Measurements from ENCODE around the gene ECI1. TPM values are rescaled to one million over a fixed set of nuclear protein-coding genes. Genes with fewer than 3 reads are reported as not detected.
"Not testable (repeated sequence)": the region's sequence is repeated elsewhere in the genome, so short reads cannot be mapped to it uniquely, and the experiment has no call there.

ECI1 gene
- total and polyA plus RNA-seq, 4 donors = 35.0 to 87.1 (median 63.5) TPM

DNA sequence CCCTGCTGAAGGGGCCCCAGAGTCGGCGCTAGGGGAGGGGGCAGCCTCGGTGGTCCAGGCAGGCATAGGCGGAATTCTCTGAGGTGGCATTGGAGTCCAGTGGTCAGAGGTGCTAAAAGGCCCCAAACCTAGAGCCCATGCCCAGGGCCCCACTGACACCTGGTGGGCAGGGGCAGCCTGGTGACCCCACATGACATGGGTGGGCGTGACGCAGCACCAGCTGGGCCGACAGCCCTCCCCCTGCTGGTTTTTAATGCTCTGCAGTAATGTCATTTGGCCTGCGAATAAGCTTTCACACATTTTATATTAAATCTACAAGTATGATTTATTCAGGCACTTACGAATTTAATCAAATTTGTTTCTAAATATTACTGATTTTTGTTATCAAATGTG, 18.7 kb upstream of the ECI1 start:
- 89 to 91% methylated on average over 9 of the region's 9 CpGs for WGBS, 2 donors
- no peak overlapping the region for H3K4me3 ChIP-seq
- H3K9ac ChIP-seq (ENCODE audit: insufficient read depth in 1 of 2, low read length in 2 of 2) = no peak overlapping the region
- TF ChIP-seq, protein P1, sequence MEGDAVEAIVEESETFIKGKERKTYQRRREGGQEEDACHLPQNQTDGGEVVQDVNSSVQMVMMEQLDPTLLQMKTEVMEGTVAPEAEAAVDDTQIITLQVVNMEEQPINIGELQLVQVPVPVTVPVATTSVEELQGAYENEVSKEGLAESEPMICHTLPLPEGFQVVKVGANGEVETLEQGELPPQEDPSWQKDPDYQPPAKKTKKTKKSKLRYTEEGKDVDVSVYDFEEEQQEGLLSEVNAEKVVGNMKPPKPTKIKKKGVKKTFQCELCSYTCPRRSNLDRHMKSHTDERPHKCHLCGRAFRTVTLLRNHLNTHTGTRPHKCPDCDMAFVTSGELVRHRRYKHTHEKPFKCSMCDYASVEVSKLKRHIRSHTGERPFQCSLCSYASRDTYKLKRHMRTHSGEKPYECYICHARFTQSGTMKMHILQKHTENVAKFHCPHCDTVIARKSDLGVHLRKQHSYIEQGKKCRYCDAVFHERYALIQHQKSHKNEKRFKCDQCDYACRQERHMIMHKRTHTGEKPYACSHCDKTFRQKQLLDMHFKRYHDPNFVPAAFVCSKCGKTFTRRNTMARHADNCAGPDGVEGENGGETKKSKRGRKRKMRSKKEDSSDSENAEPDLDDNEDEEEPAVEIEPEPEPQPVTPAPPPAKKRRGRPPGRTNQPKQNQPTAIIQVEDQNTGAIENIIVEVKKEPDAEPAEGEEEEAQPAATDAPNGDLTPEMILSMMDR (IDR thresholded peaks at IDR 0.05; ENCODE audit: control extremely low read depth, extremely low read depth) = no peak
- no peak for DNase-seq
- no peak overlapping the region for H3K27ac ChIP-seq (ENCODE audit: low read depth in 1 of 2, low read length in 1 of 2)
- H3K27me3 ChIP-seq (ENCODE audit: control insufficient read depth in 3 of 3, insufficient read depth in 3 of 3, low read length in 2 of 3) = no peaks in the 10 kb centered on the region
- H3K4me1 ChIP-seq (ENCODE audit: control insufficient read depth in 5 of 5, insufficient read depth in 5 of 5, low read length in 5 of 5) = peaks cover 0 to 20% (median 6%) of the 10 kb centered on the region in 5 donors
- H3K36me3 ChIP-seq (ENCODE audit: control insufficient read depth in 4 of 4, insufficient read depth in 4 of 4, low read length in 4 of 4) = peaks cover 0 to 2% (median 0%) of the 10 kb centered on the region in 4 donors
- no peak for ATAC-seq (ENCODE audit: insufficient read depth, low FRiP score)
- H3K9me3 ChIP-seq (ENCODE audit: control insufficient read depth in 4 of 4, insufficient read depth in 3 of 4, low read length in 3 of 4) = no peaks in the 10 kb centered on the region

DNA sequence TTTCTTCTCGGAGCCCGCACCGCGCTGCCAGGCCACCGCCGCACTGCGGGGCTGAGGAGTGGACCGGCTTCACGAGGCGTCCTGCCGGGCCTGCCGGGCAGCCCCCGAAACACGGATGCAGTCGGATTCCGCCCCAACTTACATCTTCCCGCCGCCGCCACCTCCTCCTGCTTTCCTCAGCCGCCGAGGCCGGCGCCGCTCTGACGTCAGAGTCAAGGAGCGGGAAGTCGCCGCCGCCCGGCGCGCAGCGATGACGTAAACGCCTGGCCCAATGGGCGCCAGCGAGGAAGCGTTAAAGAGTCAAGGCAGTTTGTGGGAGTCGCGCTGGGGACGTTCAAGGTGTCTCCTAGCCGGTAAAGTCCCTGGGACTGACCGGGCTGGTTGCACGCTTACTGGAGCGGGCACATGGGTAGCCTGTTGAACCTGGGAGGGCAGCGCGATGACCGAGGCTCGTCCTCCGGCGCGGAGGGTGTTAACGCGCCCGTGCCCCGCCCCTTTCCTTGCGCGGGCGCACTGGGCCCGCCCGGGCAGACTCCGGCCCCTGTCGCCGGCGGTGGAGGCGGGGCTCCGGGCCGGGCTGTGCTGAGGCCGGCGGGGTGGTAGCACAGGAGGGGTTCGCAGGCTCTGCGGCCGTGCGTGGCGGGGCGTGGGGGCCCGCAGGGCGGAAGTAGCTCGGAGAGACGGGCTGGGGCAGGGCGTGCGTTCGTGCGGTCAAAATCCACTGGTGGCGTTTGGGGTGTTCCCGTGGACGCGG, 16.7 kb upstream of the ECI1 start, which contains the start of gene RNPS1:
Gene RNPS1 (minus strand): TSS at position 214 of the 754 bp plus-strand sequence. CDS start 3,483 bp downstream, outside the sequence.
- Histone ChIP-seq H3K9me3 (ENCODE audit: control insufficient read depth in 4 of 4, insufficient read depth in 3 of 4, low read length in 3 of 4) (no peaks in the 10 kb centered on the region), H3K9ac (ENCODE audit: insufficient read depth in 1 of 2, low read length in 2 of 2) (peak within 1 kb of the TSS; percentile 68 to 93), H3K4me1 (ENCODE audit: control insufficient read depth in 5 of 5, insufficient read depth in 5 of 5, low read length in 5 of 5) (peaks cover 0 to 20% (median 6%) of the 10 kb centered on the region in 5 donors), H3K27me3 (ENCODE audit: control insufficient read depth in 3 of 3, insufficient read depth in 3 of 3, low read length in 2 of 3) (no peaks in the 10 kb centered on the region), H3K27ac (ENCODE audit: low read depth in 1 of 2, low read length in 1 of 2) (peak within 1 kb of the TSS; percentile 89 to 92), H3K36me3 (ENCODE audit: control insufficient read depth in 4 of 4, insufficient read depth in 4 of 4, low read length in 4 of 4) (peaks cover 0 to 7% (median under 1%) of the 10 kb centered on the region in 4 donors), H3K4me3 (peak within 1 kb of the TSS; percentile 86)
- WGBS, 2 donors = 1% methylated on average over 87 to 88 of the region's 88 CpGs
- TF ChIP-seq, protein P1 (IDR thresholded peaks at IDR 0.05; ENCODE audit: control extremely low read depth, extremely low read depth) = peak; percentile 5
- peak; percentile 97 to 99 (median 98) for DNase-seq
- ATAC-seq (ENCODE audit: insufficient read depth, low FRiP score) = peak; percentile 90

DNA sequence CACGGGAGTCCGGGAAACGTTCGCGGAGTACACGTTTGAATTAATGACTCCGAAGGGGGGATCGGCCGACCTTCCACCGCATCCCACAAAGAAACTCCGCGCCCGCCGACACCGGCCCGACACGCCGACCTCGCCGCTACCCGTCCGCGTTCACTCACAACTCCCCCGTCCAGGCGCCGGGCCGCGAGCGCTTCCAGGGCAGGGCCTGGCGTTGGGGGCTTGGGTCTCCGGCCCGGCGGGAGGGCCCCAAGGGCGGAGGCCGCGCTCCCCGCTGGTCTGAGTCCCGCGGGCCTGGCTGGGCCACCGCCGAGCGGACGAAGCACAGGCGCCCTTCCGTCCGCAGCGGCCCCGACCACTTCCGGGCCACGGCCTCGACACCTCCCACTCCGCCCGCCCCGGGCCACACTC, 16.1 kb upstream of the ECI1 start:
- peak overlapping the region; percentile 89 to 92 for H3K27ac ChIP-seq (ENCODE audit: low read depth in 1 of 2, low read length in 1 of 2)
- peaks cover 0 to 20% (median 6%) of the 10 kb centered on the region in 5 donors for H3K4me1 ChIP-seq (ENCODE audit: control insufficient read depth in 5 of 5, insufficient read depth in 5 of 5, low read length in 5 of 5)
- H3K4me3 ChIP-seq = peak overlapping the region; percentile 86
- peaks cover 2 to 11% (median 4%) of the 10 kb centered on the region in 4 donors for H3K36me3 ChIP-seq (ENCODE audit: control insufficient read depth in 4 of 4, insufficient read depth in 4 of 4, low read length in 4 of 4)
- 0 to 1% methylated on average over 23 to 54 of the region's 54 CpGs for WGBS, 2 donors
- not testable (repeated sequence) for H3K27me3 ChIP-seq (ENCODE audit: control insufficient read depth in 3 of 3, insufficient read depth in 3 of 3, low read length in 2 of 3); DNase-seq; H3K9me3 ChIP-seq (ENCODE audit: control insufficient read depth in 4 of 4, insufficient read depth in 3 of 4, low read length in 3 of 4)
- peak; percentile 70 for ATAC-seq (ENCODE audit: insufficient read depth, low FRiP score)
- H3K9ac ChIP-seq (ENCODE audit: insufficient read depth in 1 of 2, low read length in 2 of 2) = peak overlapping the region; percentile 61 to 68

DNA sequence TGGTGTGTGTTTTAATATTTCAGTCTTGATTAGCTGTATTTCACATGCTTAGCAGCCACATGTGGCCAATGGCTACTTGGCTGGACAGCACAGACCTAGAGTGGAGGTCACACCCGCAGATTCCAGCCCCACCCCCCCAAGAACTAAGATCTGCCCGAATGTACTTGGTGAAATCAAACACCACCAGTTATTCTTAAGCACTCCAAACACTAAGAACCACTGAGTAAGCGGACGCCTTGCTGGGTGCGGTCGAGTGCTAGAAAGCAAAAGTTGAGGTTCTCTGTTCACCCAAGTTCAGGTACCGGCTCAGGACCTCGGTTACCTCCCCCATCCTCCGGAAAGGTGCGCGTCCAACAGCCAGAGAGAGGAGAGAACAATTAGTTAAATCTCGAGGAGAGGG, 15.5 kb upstream of the ECI1 start:
- H3K9ac ChIP-seq (ENCODE audit: insufficient read depth in 1 of 2, low read length in 2 of 2) = peak overlapping the region; percentile 61 to 68
- WGBS, 2 donors = 6 to 13% methylated on average over 9 to 11 of the region's 12 CpGs
- not testable (repeated sequence) for H3K9me3 ChIP-seq (ENCODE audit: control insufficient read depth in 4 of 4, insufficient read depth in 3 of 4, low read length in 3 of 4); H3K27me3 ChIP-seq (ENCODE audit: control insufficient read depth in 3 of 3, insufficient read depth in 3 of 3, low read length in 2 of 3); ATAC-seq (ENCODE audit: insufficient read depth, low FRiP score); DNase-seq; H3K4me3 ChIP-seq; H3K27ac ChIP-seq (ENCODE audit: low read depth in 1 of 2, low read length in 1 of 2)
- H3K36me3 ChIP-seq (ENCODE audit: control insufficient read depth in 4 of 4, insufficient read depth in 4 of 4, low read length in 4 of 4) = peaks cover 8 to 15% (median 10%) of the 10 kb centered on the region in 4 donors
- H3K4me1 ChIP-seq (ENCODE audit: control insufficient read depth in 5 of 5, insufficient read depth in 5 of 5, low read length in 5 of 5) = peaks cover 0 to 20% (median 6%) of the 10 kb centered on the region in 5 donors

DNA sequence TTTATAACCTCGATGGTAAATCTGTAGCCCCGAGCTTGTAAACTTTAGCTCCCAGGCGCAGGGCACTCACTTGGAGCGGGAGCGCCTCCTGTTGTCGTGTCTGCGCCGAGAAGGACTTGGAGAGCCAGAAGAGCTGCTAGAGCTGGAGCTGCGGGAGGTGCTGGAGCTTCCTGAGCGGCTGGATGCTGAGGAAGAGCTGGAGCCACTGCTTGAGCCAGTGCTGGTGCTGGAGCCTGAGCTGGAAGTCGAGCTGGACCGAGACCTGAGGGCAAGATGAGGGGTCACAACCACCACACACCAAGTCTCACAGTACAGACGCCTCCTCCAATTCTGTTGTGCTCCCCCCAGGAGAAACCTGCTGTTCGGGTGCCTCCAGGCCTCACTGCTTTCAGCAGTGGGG, 11.6 kb upstream of the ECI1 start:
- 88 to 89% methylated on average over 14 of the region's 14 CpGs for WGBS, 2 donors
- H3K4me1 ChIP-seq (ENCODE audit: control insufficient read depth in 5 of 5, insufficient read depth in 5 of 5, low read length in 5 of 5); H3K9ac ChIP-seq (ENCODE audit: insufficient read depth in 1 of 2, low read length in 2 of 2); ATAC-seq (ENCODE audit: insufficient read depth, low FRiP score); DNase-seq; H3K9me3 ChIP-seq (ENCODE audit: control insufficient read depth in 4 of 4, insufficient read depth in 3 of 4, low read length in 3 of 4); H3K27me3 ChIP-seq (ENCODE audit: control insufficient read depth in 3 of 3, insufficient read depth in 3 of 3, low read length in 2 of 3); H3K27ac ChIP-seq (ENCODE audit: low read depth in 1 of 2, low read length in 1 of 2); H3K4me3 ChIP-seq: not testable (repeated sequence)
- peaks cover 19 to 36% (median 21%) of the 10 kb centered on the region in 4 donors for H3K36me3 ChIP-seq (ENCODE audit: control insufficient read depth in 4 of 4, insufficient read depth in 4 of 4, low read length in 4 of 4)
